Sigmoid colon (tissue), 4 donors: ENCODE results near the gene AGA.

Experiments
- POLR2AphosphoS5 ChIP-seq, 4 donors: sonication (generic); formaldehyde crosslinking; IDR thresholded peaks; one replicate each; pipeline ENCODE4 v1.6.1; 2017; ENCODE audit warnings: antibody characterized with exemption in 4 of 4
- TF ChIP-seq, protein P1 (sequence below), 4 experiments: fragments of 450-650 bp in 3 of 4; fragments of 200-600 bp in 1 of 4; IDR thresholded peaks; one replicate each; pipeline ENCODE4 v1.5.1; 2016 to 2019; ENCODE audit warnings: antibody characterized with exemption in 4 of 4, mild to moderate bottlenecking in 3 of 4, moderate library complexity in 2 of 4

DNA sequence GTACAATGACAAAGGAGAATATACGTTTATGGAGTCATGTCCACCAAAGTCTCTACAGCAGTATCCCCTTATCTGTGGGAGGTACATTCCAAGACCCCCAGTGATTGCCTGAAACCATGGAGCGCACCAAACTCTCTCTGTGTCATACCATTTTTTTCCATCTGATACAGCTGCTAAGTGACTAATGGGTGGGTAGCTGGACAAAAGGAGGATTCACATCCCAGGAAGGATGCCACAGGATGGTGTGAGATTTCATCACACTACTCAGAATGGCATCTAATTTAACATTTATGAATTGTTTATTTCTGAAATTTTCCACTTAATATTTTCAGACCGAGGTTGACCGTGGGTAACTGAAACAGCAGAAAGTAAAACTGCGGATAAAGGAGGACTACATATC lies 49.8 kb upstream of the AGA start:
- no peak for TF ChIP-seq POLR2AphosphoS5 (IDR thresholded peaks at IDR 0.05)
- TF ChIP-seq, protein P1, sequence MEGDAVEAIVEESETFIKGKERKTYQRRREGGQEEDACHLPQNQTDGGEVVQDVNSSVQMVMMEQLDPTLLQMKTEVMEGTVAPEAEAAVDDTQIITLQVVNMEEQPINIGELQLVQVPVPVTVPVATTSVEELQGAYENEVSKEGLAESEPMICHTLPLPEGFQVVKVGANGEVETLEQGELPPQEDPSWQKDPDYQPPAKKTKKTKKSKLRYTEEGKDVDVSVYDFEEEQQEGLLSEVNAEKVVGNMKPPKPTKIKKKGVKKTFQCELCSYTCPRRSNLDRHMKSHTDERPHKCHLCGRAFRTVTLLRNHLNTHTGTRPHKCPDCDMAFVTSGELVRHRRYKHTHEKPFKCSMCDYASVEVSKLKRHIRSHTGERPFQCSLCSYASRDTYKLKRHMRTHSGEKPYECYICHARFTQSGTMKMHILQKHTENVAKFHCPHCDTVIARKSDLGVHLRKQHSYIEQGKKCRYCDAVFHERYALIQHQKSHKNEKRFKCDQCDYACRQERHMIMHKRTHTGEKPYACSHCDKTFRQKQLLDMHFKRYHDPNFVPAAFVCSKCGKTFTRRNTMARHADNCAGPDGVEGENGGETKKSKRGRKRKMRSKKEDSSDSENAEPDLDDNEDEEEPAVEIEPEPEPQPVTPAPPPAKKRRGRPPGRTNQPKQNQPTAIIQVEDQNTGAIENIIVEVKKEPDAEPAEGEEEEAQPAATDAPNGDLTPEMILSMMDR (IDR thresholded peaks at IDR 0.05): no peak
